GM21825 (cell line): ENCODE results near the gene PGF.

Experiments used
- ATAC-seq: cut with Tn5 transposase; IDR thresholded peaks from one replicate; pipeline ENCODE4 v1.9.1; 2021; ENCODE audit warnings: mild to moderate bottlenecking, moderate library complexity; ENCODE audit not compliant: unreplicated experiment

Gene PGF

GRCh38 chr14:74904635-74905503, 50.5 kb downstream of the PGF start:
- ATAC-seq: no peak

GRCh38 chr14:74902941-74903705, 52.3 kb downstream of the PGF start:
- no peak for ATAC-seq

- no peak for ATAC-seq
Observed at GRCh38 chr14:74898694-74899093, 56.7 kb downstream of the PGF start.

GRCh38 chr14:74898083-74898482, 57.3 kb downstream of the PGF start:
- ATAC-seq: no peak

GRCh38 chr14:74897642-74898041, 57.8 kb downstream of the PGF start:
- ATAC-seq: no peak

GRCh38 chr14:74896400-74896799, 59.0 kb downstream of the PGF start:
- ATAC-seq: no peak

- ATAC-seq: peak; percentile 61
Observed at GRCh38 chr14:74893614-74894091, 61.7 kb downstream of the PGF start.

GRCh38 chr14:74892745-74893144, 62.7 kb downstream of the PGF start:
- ATAC-seq: no peak

- ATAC-seq: no peak
Observed at GRCh38 chr14:74891870-74892269, 63.5 kb downstream of the PGF start.
